ENCODE data around the gene ZNF862. TPM values are rescaled to one million over a fixed set of nuclear protein-coding genes. Genes with fewer than 3 reads are reported as not detected.

Gene ZNF862
- total and polyA plus RNA-seq, 2 of the 8 experiments (the other 6 are each of a cell fraction or from before 2014, with no cell fraction given), result 1.8 to 3.9 TPM

DNA sequence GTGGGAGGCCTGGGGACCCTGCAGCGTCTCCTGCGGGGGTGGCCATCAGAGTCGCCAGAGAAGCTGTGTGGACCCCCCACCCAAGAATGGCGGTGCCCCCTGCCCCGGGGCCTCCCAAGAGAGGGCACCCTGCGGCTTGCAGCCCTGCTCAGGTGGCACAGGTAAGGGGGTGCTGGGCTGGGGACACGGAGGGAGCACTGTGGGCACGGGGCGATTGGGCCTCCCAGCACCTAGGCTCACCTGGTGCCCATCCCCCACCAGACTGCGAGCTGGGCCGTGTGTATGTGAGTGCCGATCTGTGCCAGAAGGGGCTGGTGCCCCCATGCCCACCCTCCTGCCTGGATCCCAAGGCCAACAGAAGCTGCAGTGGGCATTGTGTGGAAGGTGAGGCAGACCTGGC lies 35.2 kb upstream of the ZNF862 start:
- no peak overlapping the region for H2AK5ac ChIP-seq (ENCODE audit: low read depth, low read length)
- no peaks in the 10 kb centered on the region for H3K79me1 ChIP-seq (ENCODE audit: low read depth, low read length)
- H4K20me1 ChIP-seq (replicated peaks in 1 of 2; ENCODE audit: control insufficient read depth in 1 of 2, insufficient read depth in 2 of 2, low read length in 2 of 2), result peaks cover 0 to 2% of the 10 kb centered on the region in 2 experiments
- CTCF ChIA-PET (ENCODE audit: partially characterized antibody), result interaction anchor here (1.1 to 10.3 kb wide), 10 partner anchors 9 to 98 kb away, joined by 3 to 107 read pairs (median 6); no protein-coding TSS in a partner anchor
- no peak overlapping the region for H2BK20ac ChIP-seq (ENCODE audit: low read length)
- no peak overlapping the region for H3K4me3 ChIP-seq (ENCODE audit: extremely low read depth in 1 of 4, insufficient read depth in 2 of 4, low read depth in 3 of 4, low read length in 4 of 4)
- H3K79me2 ChIP-seq (ENCODE audit: control insufficient read depth in 1 of 2, insufficient read depth in 2 of 2, low read length in 2 of 2), result no peaks in the 10 kb centered on the region
- H3K27ac ChIP-seq (ENCODE audit: low read depth, low read length), result no peak overlapping the region
- POLR2A ChIA-PET (ENCODE audit: partially characterized antibody), result interaction anchor here (0.8 kb wide), 1 partner anchor 20 kb away, joined by 3 read pairs; no protein-coding TSS in a partner anchor
- no peak overlapping the region for H4K5ac ChIP-seq (ENCODE audit: insufficient read length, low read depth, low read length)
- TF ChIP-seq CTBP2 (IDR thresholded peaks at IDR 0.05; ENCODE audit: borderline replicate concordance, insufficient read depth, insufficient read length, low read length), result no peak
- TF ChIP-seq KDM5A (IDR thresholded peaks at IDR 0.05; ENCODE audit: low read length), result no peak
- no peak for TF ChIP-seq SP2 (IDR thresholded peaks at IDR 0.05; ENCODE audit: low read length)
- TF ChIP-seq, protein P1, sequence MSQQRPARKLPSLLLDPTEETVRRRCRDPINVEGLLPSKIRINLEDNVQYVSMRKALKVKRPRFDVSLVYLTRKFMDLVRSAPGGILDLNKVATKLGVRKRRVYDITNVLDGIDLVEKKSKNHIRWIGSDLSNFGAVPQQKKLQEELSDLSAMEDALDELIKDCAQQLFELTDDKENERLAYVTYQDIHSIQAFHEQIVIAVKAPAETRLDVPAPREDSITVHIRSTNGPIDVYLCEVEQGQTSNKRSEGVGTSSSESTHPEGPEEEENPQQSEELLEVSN (IDR thresholded peaks at IDR 0.05), result no peak
- no peak for TF ChIP-seq SAP30 (IDR thresholded peaks at IDR 0.05; ENCODE audit: insufficient read depth, insufficient replicate concordance, low read length)
- H2BK5ac ChIP-seq (ENCODE audit: low read depth, low read length), result no peak overlapping the region
- H2AFZ ChIP-seq (ENCODE audit: low read length), result no peak overlapping the region
- H3K4me1 ChIP-seq (replicated peaks in 1 of 4; ENCODE audit: control insufficient read depth in 3 of 4, insufficient read depth in 4 of 4, low read length in 3 of 4), result peaks cover 0 to 7% (median 5%) of the 10 kb centered on the region in 4 experiments; a peak in 6 of 7 replicates
- H2BK12ac ChIP-seq (ENCODE audit: low read depth, low read length), result peak overlapping the region; percentile 75; the same call in 1 of the 2 replicates
- H3K14ac ChIP-seq (ENCODE audit: insufficient read length), result no peak overlapping the region
- no peak overlapping the region for H4K91ac ChIP-seq (replicated peaks; ENCODE audit: insufficient read length, low read length)
- no peak overlapping the region for H3K23ac ChIP-seq (ENCODE audit: insufficient read length)
- peaks cover 9% of the 10 kb centered on the region; the same call in 1 of the 2 replicates for H3K23me2 ChIP-seq (ENCODE audit: low read depth, low read length)
- H3K9ac ChIP-seq (replicated peaks in 1 of 4; ENCODE audit: extremely low read depth in 1 of 4, low read depth in 3 of 4, low read length in 3 of 4), result no peak overlapping the region
- 87% methylated on average over 12 of the region's 12 CpGs; no CpG with 5 or more reads in 1 of the 2 experiments for WGBS, 2 experiments (ENCODE audit: extremely low coverage in 1 of 2, insufficient coverage in 1 of 2, insufficient read length in 1 of 2, insufficient replicate concordance in 2 of 2, low coverage in 1 of 2, low lambda C conversion rate in 2 of 2, missing lambda C conversion rate in 1 of 2)
- no peak overlapping the region for H3K4ac ChIP-seq (replicated peaks; ENCODE audit: insufficient read length, low read depth, low read length)
- H3K27me3 ChIP-seq (replicated peaks in 1 of 4; ENCODE audit: control insufficient read depth in 3 of 4, extremely low read depth in 1 of 4, insufficient read depth in 3 of 4, low read length in 3 of 4), result no peaks in the 10 kb centered on the region
- no peak overlapping the region for H2BK120ac ChIP-seq (replicated peaks; ENCODE audit: low read depth, low read length)
- H3K9me3 ChIP-seq (ENCODE audit: insufficient read depth in 2 of 2, low read depth in 1 of 2, low read length in 1 of 2), result no peaks in the 10 kb centered on the region
- H3K56ac ChIP-seq (replicated peaks; ENCODE audit: insufficient read length, low read depth, low read length), result no peak overlapping the region
- H3K36me3 ChIP-seq (ENCODE audit: control insufficient read depth in 2 of 4, insufficient read depth in 4 of 4, low read length in 3 of 4), result no peaks in the 10 kb centered on the region
- H4K8ac ChIP-seq (ENCODE audit: extremely low read depth, insufficient read depth, low read length), result peak overlapping the region; percentile 35; the same call in 1 of the 2 replicates
- no peak overlapping the region for H3K4me2 ChIP-seq (ENCODE audit: insufficient read depth in 1 of 2, low read depth in 2 of 2, low read length in 2 of 2)
- H3K18ac ChIP-seq (ENCODE audit: extremely low read depth, low read length), result no peak overlapping the region; the same call in 1 of the 2 replicates
- DNase-seq (ENCODE audit: low read depth in 1 of 2, low spot score in 2 of 2), result no peak
- H2BK15ac ChIP-seq (ENCODE audit: low read length), result no peak overlapping the region; the same call in 1 of the 2 replicates
- no peak for FAIRE-seq
